OCI-LY1 (cell line): ENCODE measurements around the gene WIPF2.

Experiments used
- EZH2 ChIP-seq: fragments of 200-600 bp; sonication (generic), shearing (Covaris generic); IDR thresholded peaks from 2 replicates; pipeline ENCODE4 v1.8.0; 2017; ENCODE audit warnings: borderline replicate concordance, mixed run types, mild to moderate bottlenecking, antibody characterized with exemption, low read length, moderate library complexity, mixed read lengths
- TF ChIP-seq, protein P1 (sequence below): fragments of 200-600 bp; sonication (generic), shearing (Covaris generic); IDR thresholded peaks from 2 replicates; pipeline ENCODE4 v1.5.1; 2017; ENCODE audit warnings: mild to moderate bottlenecking, antibody characterized with exemption, low read length, moderate library complexity, mixed read lengths

DNA sequence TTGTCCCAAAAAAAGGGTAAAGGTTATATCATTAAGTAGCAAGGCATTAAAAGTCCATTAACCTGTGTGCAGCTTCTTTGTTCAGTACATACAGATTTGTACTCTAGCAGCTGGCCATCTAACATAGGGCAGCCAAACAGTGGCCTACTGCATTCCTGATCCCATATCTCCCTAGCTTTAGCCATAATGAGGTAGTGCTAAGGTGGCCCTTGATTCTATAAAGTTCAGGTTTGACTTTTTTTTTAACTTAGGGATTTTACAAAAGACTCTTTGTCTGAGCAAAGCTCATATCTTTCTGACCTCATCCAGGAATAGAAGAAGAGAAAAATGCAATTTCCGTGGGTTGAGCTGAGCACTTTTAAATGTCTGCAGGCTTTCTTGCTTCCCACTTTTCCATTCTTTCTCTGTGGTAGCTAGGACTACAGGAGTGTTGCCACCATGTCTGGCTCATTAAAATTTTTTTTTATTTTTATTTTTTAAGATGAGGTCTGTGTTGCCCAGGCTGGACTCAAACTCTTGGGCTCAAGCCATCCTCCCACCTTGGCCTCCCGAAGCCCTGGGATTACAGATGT lies 49.1 kb downstream of the WIPF2 start:
- TF ChIP-seq, protein P1, sequence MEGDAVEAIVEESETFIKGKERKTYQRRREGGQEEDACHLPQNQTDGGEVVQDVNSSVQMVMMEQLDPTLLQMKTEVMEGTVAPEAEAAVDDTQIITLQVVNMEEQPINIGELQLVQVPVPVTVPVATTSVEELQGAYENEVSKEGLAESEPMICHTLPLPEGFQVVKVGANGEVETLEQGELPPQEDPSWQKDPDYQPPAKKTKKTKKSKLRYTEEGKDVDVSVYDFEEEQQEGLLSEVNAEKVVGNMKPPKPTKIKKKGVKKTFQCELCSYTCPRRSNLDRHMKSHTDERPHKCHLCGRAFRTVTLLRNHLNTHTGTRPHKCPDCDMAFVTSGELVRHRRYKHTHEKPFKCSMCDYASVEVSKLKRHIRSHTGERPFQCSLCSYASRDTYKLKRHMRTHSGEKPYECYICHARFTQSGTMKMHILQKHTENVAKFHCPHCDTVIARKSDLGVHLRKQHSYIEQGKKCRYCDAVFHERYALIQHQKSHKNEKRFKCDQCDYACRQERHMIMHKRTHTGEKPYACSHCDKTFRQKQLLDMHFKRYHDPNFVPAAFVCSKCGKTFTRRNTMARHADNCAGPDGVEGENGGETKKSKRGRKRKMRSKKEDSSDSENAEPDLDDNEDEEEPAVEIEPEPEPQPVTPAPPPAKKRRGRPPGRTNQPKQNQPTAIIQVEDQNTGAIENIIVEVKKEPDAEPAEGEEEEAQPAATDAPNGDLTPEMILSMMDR, result no peak
- TF ChIP-seq EZH2, result no peak
